Measurements from ENCODE around the gene ADGRL3.
A peak's percentile ranks its signal among the peaks of the same experiment; 100 is the strongest.
"Not testable (repeated sequence)": the region's sequence is repeated elsewhere in the genome, so short reads cannot be mapped to it uniquely, and the experiment has no call there.

ADGRL3 gene

GRCh38 chr4:61763682-61764081 lies 563.6 kb downstream of the ADGRL3 start:
- no peak for DNase-seq

- DNase-seq, result not testable (repeated sequence)
Observed at GRCh38 chr4:61764090-61764489, 564.0 kb downstream of the ADGRL3 start.

GRCh38 chr4:61769444-61770167 lies 569.5 kb downstream of the ADGRL3 start:
- DNase-seq, result not testable (repeated sequence)

GRCh38 chr4:61770456-61770855 lies 570.3 kb downstream of the ADGRL3 start:
- DNase-seq, result no peak

- DNase-seq, result no peak
Observed at GRCh38 chr4:61771056-61771455, 570.9 kb downstream of the ADGRL3 start.

- DNase-seq, result no peak
Observed at GRCh38 chr4:61772126-61772525, 572.0 kb downstream of the ADGRL3 start.

- DNase-seq, result no peak
Observed at GRCh38 chr4:61773655-61774245, 573.6 kb downstream of the ADGRL3 start.

GRCh38 chr4:61782133-61782532 lies 582.0 kb downstream of the ADGRL3 start:
- DNase-seq, result no peak

GRCh38 chr4:61783050-61783449 lies 582.9 kb downstream of the ADGRL3 start:
- DNase-seq, result no peak

- no peak for DNase-seq
Observed at GRCh38 chr4:61785761-61786160, 585.6 kb downstream of the ADGRL3 start.

- DNase-seq, result no peak
Observed at GRCh38 chr4:61786211-61786610, 586.1 kb downstream of the ADGRL3 start.

GRCh38 chr4:61795998-61796397 lies 595.9 kb downstream of the ADGRL3 start:
- no peak for DNase-seq

- no peak for DNase-seq
Observed at GRCh38 chr4:61799794-61800193, 599.7 kb downstream of the ADGRL3 start.

GRCh38 chr4:61805227-61805626 lies 605.1 kb downstream of the ADGRL3 start:
- no peak for DNase-seq

GRCh38 chr4:61805979-61806378 lies 605.9 kb downstream of the ADGRL3 start:
- no peak for DNase-seq

GRCh38 chr4:61812171-61812570 lies 612.0 kb downstream of the ADGRL3 start:
- no peak for DNase-seq

- DNase-seq, result no peak
Observed at GRCh38 chr4:61817071-61817470, 616.9 kb downstream of the ADGRL3 start.

GRCh38 chr4:61820136-61820535 lies 620.0 kb downstream of the ADGRL3 start:
- DNase-seq, result no peak

- DNase-seq, result peak; percentile 56
Observed at GRCh38 chr4:61824454-61824853, 624.3 kb downstream of the ADGRL3 start.

- DNase-seq, result no peak
Observed at GRCh38 chr4:61827907-61828391, 627.8 kb downstream of the ADGRL3 start.

- DNase-seq, result no peak
Observed at GRCh38 chr4:61828960-61829359, 628.8 kb downstream of the ADGRL3 start.

GRCh38 chr4:61831987-61832386 lies 631.9 kb downstream of the ADGRL3 start:
- DNase-seq, result no peak

GRCh38 chr4:61837395-61837794 lies 637.3 kb downstream of the ADGRL3 start:
- no peak for DNase-seq

- DNase-seq, result no peak
Observed at GRCh38 chr4:61838072-61838471, 637.9 kb downstream of the ADGRL3 start.

- DNase-seq, result no peak
Observed at GRCh38 chr4:61841714-61842113, 641.6 kb downstream of the ADGRL3 start.
